ENCODE measurements around the gene FOXP1. TPM values are rescaled to one million over a fixed set of nuclear protein-coding genes. Genes with fewer than 3 reads are reported as not detected.
A peak's percentile ranks its signal among the peaks of the same experiment; 100 is the strongest.

The FOXP1 gene
- polyA plus RNA-seq, 1 donor (not counting 4 experiments of a cell fraction or from before 2014, with no cell fraction given), result 14.6 TPM

DNA sequence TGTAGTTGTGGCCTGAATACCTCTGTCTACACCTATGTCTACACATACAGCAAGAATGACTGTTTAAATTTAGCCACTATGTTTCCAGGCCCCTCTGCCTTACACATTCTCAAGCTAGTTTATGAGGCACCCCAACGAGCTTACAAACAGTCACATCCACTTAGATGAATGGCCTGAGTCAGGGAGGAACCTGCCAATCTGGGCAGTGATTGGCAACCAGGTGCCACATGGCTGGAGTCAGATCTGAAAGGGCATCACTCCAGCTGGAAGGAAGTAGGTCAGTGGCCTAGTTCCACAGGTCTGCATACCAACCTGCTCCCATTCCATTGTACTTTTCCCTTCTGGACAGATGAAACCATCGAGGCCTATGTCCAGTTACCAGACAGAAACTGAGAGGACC, 136.3 kb downstream of the FOXP1 start:
- H4K20me1 ChIP-seq (ENCODE audit: control insufficient read depth, extremely low read depth, insufficient read depth, low read length), result no peaks in the 10 kb centered on the region
- H3K4me2 ChIP-seq (ENCODE audit: control insufficient read depth, extremely low read depth, insufficient read depth, low read depth, low read length), result peak overlapping the region; percentile 76
- H3K4me1 ChIP-seq (ENCODE audit: control insufficient read depth, extremely low read depth, insufficient read depth, low read length), result peaks cover 52% of the 10 kb centered on the region
- H3K9me1 ChIP-seq (ENCODE audit: control insufficient read depth, extremely low read depth, insufficient read depth, low read length), result no peaks in the 10 kb centered on the region
- H2AFZ ChIP-seq (ENCODE audit: control insufficient read depth, low read length), result peak overlapping the region; percentile 16
- H3K79me2 ChIP-seq (ENCODE audit: control insufficient read depth, insufficient read depth, low read length), result no peaks in the 10 kb centered on the region
- no peak overlapping the region for H3K4me3 ChIP-seq (ENCODE audit: control insufficient read depth in 2 of 3, extremely low read depth in 1 of 3, insufficient read depth in 2 of 3, low read depth in 1 of 3, low read length in 3 of 3)
- TF ChIP-seq, protein P1, sequence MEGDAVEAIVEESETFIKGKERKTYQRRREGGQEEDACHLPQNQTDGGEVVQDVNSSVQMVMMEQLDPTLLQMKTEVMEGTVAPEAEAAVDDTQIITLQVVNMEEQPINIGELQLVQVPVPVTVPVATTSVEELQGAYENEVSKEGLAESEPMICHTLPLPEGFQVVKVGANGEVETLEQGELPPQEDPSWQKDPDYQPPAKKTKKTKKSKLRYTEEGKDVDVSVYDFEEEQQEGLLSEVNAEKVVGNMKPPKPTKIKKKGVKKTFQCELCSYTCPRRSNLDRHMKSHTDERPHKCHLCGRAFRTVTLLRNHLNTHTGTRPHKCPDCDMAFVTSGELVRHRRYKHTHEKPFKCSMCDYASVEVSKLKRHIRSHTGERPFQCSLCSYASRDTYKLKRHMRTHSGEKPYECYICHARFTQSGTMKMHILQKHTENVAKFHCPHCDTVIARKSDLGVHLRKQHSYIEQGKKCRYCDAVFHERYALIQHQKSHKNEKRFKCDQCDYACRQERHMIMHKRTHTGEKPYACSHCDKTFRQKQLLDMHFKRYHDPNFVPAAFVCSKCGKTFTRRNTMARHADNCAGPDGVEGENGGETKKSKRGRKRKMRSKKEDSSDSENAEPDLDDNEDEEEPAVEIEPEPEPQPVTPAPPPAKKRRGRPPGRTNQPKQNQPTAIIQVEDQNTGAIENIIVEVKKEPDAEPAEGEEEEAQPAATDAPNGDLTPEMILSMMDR (optimal IDR thresholded peaks at IDR 0.05 in 1 of 3, IDR thresholded peaks at IDR 0.05 in 1 of 3, conservative IDR thresholded peaks at IDR 0.05 in 1 of 3; ENCODE audit: extremely low read depth in 1 of 3, insufficient read depth in 2 of 3, low read length in 3 of 3), result no peak
- no peak for TF ChIP-seq EZH2 (IDR thresholded peaks at IDR 0.05; ENCODE audit: low read length)
- peak overlapping the region; percentile 72 for H3K27ac ChIP-seq (ENCODE audit: control insufficient read depth, insufficient read depth, low read length)
- peak; percentile 83 for FAIRE-seq
- no peak overlapping the region for H3K9ac ChIP-seq (ENCODE audit: control insufficient read depth, extremely low read depth, insufficient read depth, low read length)
- H3K36me3 ChIP-seq (ENCODE audit: control insufficient read depth in 2 of 2, extremely low read depth in 1 of 2, insufficient read depth in 2 of 2, low read length in 2 of 2), result no peaks in the 10 kb centered on the region
- dilution Hi-C loops (cut with MboI; ENCODE audit: extremely low pct_ligation_motif_present, low sequenced_read_pairs), result no loop called here
- no peaks in the 10 kb centered on the region for H3K27me3 ChIP-seq (ENCODE audit: control insufficient read depth, extremely low read depth, insufficient read depth, low read length)
- peak; percentile 52 for DNase-seq (ENCODE audit: low read depth, low spot score)
- H3K9me3 ChIP-seq (ENCODE audit: control insufficient read depth, low read depth, low read length), result no peaks in the 10 kb centered on the region

DNA sequence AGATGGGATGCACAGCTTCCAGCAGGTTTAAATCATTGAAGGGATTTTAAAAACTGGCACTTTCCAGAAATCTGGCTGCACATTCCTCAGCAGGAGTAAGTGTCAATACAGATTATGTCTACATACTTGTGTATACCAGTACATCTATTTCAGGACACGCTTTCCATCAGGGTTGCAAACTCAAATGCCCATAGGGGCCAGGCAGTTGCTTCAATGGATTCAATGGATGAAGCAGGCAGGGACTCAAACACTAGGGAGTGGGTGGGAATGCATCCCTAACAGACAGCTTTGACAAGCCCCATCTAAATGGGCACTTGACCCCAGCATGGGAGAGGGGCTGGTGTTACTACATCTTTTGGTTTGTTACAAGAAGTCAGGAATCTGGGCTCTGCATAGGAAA, 136.8 kb downstream of the FOXP1 start:
- no peak overlapping the region for H2AFZ ChIP-seq (ENCODE audit: control insufficient read depth, low read length)
- no peak overlapping the region for H3K9ac ChIP-seq (ENCODE audit: control insufficient read depth, extremely low read depth, insufficient read depth, low read length)
- peak overlapping the region; percentile 72 for H3K27ac ChIP-seq (ENCODE audit: control insufficient read depth, insufficient read depth, low read length)
- FAIRE-seq, result no peak
- no peak for DNase-seq (ENCODE audit: low read depth, low spot score)
- H3K79me2 ChIP-seq (ENCODE audit: control insufficient read depth, insufficient read depth, low read length), result no peaks in the 10 kb centered on the region
- H3K4me1 ChIP-seq (ENCODE audit: control insufficient read depth, extremely low read depth, insufficient read depth, low read length), result peaks cover 55% of the 10 kb centered on the region
- dilution Hi-C loops (cut with MboI; ENCODE audit: extremely low pct_ligation_motif_present, low sequenced_read_pairs), result no loop called here
- TF ChIP-seq, protein P1 (optimal IDR thresholded peaks at IDR 0.05 in 1 of 3, IDR thresholded peaks at IDR 0.05 in 1 of 3, conservative IDR thresholded peaks at IDR 0.05 in 1 of 3; ENCODE audit: extremely low read depth in 1 of 3, insufficient read depth in 2 of 3, low read length in 3 of 3), result no peak
- TF ChIP-seq EZH2 (IDR thresholded peaks at IDR 0.05; ENCODE audit: low read length), result no peak
- no peaks in the 10 kb centered on the region for H4K20me1 ChIP-seq (ENCODE audit: control insufficient read depth, extremely low read depth, insufficient read depth, low read length)
- H3K36me3 ChIP-seq (ENCODE audit: control insufficient read depth in 2 of 2, extremely low read depth in 1 of 2, insufficient read depth in 2 of 2, low read length in 2 of 2), result no peaks in the 10 kb centered on the region
- H3K27me3 ChIP-seq (ENCODE audit: control insufficient read depth, extremely low read depth, insufficient read depth, low read length), result no peaks in the 10 kb centered on the region
- no peaks in the 10 kb centered on the region for H3K9me1 ChIP-seq (ENCODE audit: control insufficient read depth, extremely low read depth, insufficient read depth, low read length)
- no peak overlapping the region for H3K4me2 ChIP-seq (ENCODE audit: control insufficient read depth, extremely low read depth, insufficient read depth, low read depth, low read length)
- H3K9me3 ChIP-seq (ENCODE audit: control insufficient read depth, low read depth, low read length), result no peaks in the 10 kb centered on the region
- no peak overlapping the region for H3K4me3 ChIP-seq (ENCODE audit: control insufficient read depth in 2 of 3, extremely low read depth in 1 of 3, insufficient read depth in 2 of 3, low read depth in 1 of 3, low read length in 3 of 3)

Data from keratinocyte (primary cell).